ENCODE results near the gene DTNA. TPM values are rescaled to one million over a fixed set of nuclear protein-coding genes. Genes with fewer than 3 reads are reported as not detected.

Gene DTNA
- total RNA-seq, 1 experiment from 2014 or later: 9.6 TPM

DNA sequence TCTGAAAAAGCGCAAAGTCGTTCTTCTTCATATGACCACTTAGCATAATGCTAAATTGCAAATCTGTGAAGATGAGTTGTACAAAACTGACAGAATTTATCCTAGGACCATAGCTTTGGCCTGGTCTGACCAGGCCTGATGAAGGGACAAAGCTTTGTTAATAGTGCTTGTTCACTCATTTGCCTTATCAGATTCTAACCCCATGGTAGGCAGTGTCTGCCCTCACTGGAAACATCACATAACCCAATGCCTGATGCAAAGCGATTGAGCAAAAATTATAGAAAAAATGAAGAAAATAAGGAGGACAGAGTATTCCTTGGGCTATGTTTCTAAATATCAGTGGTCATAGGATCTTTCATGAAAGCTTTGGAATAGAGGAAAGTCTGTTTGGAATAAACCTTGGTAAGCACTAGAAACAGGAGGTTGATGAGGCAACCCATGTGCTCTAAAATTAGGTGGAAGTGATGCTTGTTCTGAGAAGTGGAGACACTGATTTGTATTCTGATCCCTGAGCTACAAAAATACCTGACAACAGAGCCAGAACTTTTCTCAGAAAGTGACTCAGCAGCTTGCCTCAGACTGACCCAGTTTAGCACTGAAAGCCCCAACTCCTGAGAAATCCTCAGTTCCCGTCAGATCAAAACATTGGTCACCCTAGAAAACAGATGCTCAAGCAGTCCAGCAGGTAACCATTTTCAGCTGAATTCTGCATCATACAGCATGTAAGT lies 199.7 kb downstream of the DTNA start:
- ATAC-seq: no peak
- intact Hi-C loops (cut with micrococcal nuclease): no loop called here
- ChIA-PET CTCF (no interaction called here), POLR2A (no interaction called here), RAD21 (ENCODE audit: low non-redundant PET in 1 of 2, low total read pairs in 2 of 2, uncharacterized antibody in 2 of 2, unreplicated experiment in 2 of 2) (no interaction called here)
- H3K27me3 ChIP-seq (ENCODE audit: insufficient read depth, low read length): no peaks in the 10 kb centered on the region
- H3K4me1 ChIP-seq (ENCODE audit: control insufficient read depth in 1 of 2, insufficient read depth in 2 of 2, low read length in 2 of 2): no peaks in the 10 kb centered on the region
- no peak overlapping the region for H3K9ac ChIP-seq (ENCODE audit: low read length)
- H3K9me3 ChIP-seq (ENCODE audit: control insufficient read depth in 1 of 2, insufficient read depth in 1 of 2, low read depth in 1 of 2, low read length in 2 of 2): no peaks in the 10 kb centered on the region
- no peak for TF ChIP-seq ZFX (IDR thresholded peaks at IDR 0.05)
- TF ChIP-seq EZH2phosphoT487 (IDR thresholded peaks at IDR 0.05; ENCODE audit: borderline replicate concordance): no peak
- no peak for TF ChIP-seq CBX3 (IDR thresholded peaks at IDR 0.05; ENCODE audit: low read depth)
- no peak for TF ChIP-seq ELF1 (IDR thresholded peaks at IDR 0.05; ENCODE audit: borderline replicate concordance, low read depth)
- TF ChIP-seq, protein P1, sequence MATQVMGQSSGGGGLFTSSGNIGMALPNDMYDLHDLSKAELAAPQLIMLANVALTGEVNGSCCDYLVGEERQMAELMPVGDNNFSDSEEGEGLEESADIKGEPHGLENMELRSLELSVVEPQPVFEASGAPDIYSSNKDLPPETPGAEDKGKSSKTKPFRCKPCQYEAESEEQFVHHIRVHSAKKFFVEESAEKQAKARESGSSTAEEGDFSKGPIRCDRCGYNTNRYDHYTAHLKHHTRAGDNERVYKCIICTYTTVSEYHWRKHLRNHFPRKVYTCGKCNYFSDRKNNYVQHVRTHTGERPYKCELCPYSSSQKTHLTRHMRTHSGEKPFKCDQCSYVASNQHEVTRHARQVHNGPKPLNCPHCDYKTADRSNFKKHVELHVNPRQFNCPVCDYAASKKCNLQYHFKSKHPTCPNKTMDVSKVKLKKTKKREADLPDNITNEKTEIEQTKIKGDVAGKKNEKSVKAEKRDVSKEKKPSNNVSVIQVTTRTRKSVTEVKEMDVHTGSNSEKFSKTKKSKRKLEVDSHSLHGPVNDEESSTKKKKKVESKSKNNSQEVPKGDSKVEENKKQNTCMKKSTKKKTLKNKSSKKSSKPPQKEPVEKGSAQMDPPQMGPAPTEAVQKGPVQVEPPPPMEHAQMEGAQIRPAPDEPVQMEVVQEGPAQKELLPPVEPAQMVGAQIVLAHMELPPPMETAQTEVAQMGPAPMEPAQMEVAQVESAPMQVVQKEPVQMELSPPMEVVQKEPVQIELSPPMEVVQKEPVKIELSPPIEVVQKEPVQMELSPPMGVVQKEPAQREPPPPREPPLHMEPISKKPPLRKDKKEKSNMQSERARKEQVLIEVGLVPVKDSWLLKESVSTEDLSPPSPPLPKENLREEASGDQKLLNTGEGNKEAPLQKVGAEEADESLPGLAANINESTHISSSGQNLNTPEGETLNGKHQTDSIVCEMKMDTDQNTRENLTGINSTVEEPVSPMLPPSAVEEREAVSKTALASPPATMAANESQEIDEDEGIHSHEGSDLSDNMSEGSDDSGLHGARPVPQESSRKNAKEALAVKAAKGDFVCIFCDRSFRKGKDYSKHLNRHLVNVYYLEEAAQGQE (IDR thresholded peaks at IDR 0.05; ENCODE audit: low read depth): no peak
- no peaks in the 10 kb centered on the region for H3K9me2 ChIP-seq (ENCODE audit: insufficient read depth)
- no peaks in the 10 kb centered on the region for H3K79me2 ChIP-seq (ENCODE audit: insufficient read depth, low read length)
- H4K20me1 ChIP-seq (ENCODE audit: insufficient read depth): no peaks in the 10 kb centered on the region
- no peak overlapping the region for H3K27ac ChIP-seq (ENCODE audit: low read depth, low read length)
- no TSS peak for BruUV-seq (replicated peaks)
- H3K4me2 ChIP-seq (ENCODE audit: low read length): no peak overlapping the region
- DNase-seq (ENCODE audit: low read depth, low spot score): no peak
- no peak overlapping the region for H2AFZ ChIP-seq (ENCODE audit: low read depth, low read length, poor library complexity, severe bottlenecking)
- no peaks in the 10 kb centered on the region for H3K36me3 ChIP-seq (ENCODE audit: control insufficient read depth in 1 of 2, insufficient read depth in 2 of 2, low read length in 2 of 2)
- no peak overlapping the region for H3K4me3 ChIP-seq (replicated peaks in 1 of 2; ENCODE audit: low read depth in 1 of 2, low read length in 2 of 2)

DNA sequence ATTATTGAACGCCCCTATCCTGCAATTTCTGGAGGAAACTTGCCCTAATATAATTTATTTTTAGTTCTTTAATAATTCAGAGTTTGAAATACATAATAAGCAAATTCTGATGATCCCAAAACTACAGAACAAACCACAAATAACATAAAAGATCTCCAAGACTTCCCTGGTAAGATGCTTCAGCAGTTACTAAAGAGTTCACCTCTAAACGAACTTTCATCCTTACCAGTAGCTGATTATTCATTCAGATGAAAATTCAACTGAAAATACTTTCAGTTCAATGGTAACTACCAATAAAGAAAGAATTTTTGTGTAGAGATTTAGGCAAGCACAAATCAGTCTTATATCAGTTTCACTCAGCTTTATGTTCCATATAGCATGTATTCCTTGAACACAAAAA lies 201.0 kb downstream of the DTNA start:
- Histone ChIP-seq H3K9me2 (ENCODE audit: insufficient read depth) (no peaks in the 10 kb centered on the region), H3K4me1 (ENCODE audit: control insufficient read depth in 1 of 2, insufficient read depth in 2 of 2, low read length in 2 of 2) (no peaks in the 10 kb centered on the region), H2AFZ (ENCODE audit: low read depth, low read length, poor library complexity, severe bottlenecking) (no peak overlapping the region), H3K4me3 (replicated peaks in 1 of 2; ENCODE audit: low read depth in 1 of 2, low read length in 2 of 2) (no peak overlapping the region), H3K27ac (ENCODE audit: low read depth, low read length) (no peak overlapping the region), H3K36me3 (ENCODE audit: control insufficient read depth in 1 of 2, insufficient read depth in 2 of 2, low read length in 2 of 2) (no peaks in the 10 kb centered on the region), H4K20me1 (ENCODE audit: insufficient read depth) (no peaks in the 10 kb centered on the region), H3K9me3 (ENCODE audit: control insufficient read depth in 1 of 2, insufficient read depth in 1 of 2, low read depth in 1 of 2, low read length in 2 of 2) (no peaks in the 10 kb centered on the region), H3K9ac (ENCODE audit: low read length) (no peak overlapping the region), H3K4me2 (ENCODE audit: low read length) (no peak overlapping the region), H3K27me3 (ENCODE audit: insufficient read depth, low read length) (no peaks in the 10 kb centered on the region), H3K79me2 (ENCODE audit: insufficient read depth, low read length) (no peaks in the 10 kb centered on the region)
- DNase-seq (ENCODE audit: low read depth, low spot score) (no peak), ATAC-seq (no peak)
- intact Hi-C loops (cut with micrococcal nuclease): no loop called here
- no TSS peak for BruUV-seq (replicated peaks)
- POLR2A ChIA-PET: no interaction called here
- CTCF ChIA-PET: no interaction called here
- RAD21 ChIA-PET (ENCODE audit: low non-redundant PET in 1 of 2, low total read pairs in 2 of 2, uncharacterized antibody in 2 of 2, unreplicated experiment in 2 of 2): no interaction called here
- TF ChIP-seq, protein P2, sequence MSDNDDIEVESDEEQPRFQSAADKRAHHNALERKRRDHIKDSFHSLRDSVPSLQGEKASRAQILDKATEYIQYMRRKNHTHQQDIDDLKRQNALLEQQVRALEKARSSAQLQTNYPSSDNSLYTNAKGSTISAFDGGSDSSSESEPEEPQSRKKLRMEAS (IDR thresholded peaks at IDR 0.05): no peak
- TF ChIP-seq, protein P3, sequence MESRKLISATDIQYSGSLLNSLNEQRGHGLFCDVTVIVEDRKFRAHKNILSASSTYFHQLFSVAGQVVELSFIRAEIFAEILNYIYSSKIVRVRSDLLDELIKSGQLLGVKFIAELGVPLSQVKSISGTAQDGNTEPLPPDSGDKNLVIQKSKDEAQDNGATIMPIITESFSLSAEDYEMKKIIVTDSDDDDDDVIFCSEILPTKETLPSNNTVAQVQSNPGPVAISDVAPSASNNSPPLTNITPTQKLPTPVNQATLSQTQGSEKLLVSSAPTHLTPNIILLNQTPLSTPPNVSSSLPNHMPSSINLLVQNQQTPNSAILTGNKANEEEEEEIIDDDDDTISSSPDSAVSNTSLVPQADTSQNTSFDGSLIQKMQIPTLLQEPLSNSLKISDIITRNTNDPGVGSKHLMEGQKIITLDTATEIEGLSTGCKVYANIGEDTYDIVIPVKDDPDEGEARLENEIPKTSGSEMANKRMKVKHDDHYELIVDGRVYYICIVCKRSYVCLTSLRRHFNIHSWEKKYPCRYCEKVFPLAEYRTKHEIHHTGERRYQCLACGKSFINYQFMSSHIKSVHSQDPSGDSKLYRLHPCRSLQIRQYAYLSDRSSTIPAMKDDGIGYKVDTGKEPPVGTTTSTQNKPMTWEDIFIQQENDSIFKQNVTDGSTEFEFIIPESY (IDR thresholded peaks at IDR 0.05; ENCODE audit: extremely low read depth, insufficient replicate concordance, low read length): no peak
- TF ChIP-seq TCF7L2 (IDR thresholded peaks at IDR 0.05; ENCODE audit: borderline replicate concordance, extremely low read depth, insufficient read depth, insufficient read length) (no peak), ZFX (IDR thresholded peaks at IDR 0.05) (no peak), ELF1 (IDR thresholded peaks at IDR 0.05; ENCODE audit: borderline replicate concordance, low read depth) (no peak), EZH2phosphoT487 (IDR thresholded peaks at IDR 0.05; ENCODE audit: borderline replicate concordance) (no peak)
- TF ChIP-seq, protein P1 (IDR thresholded peaks at IDR 0.05; ENCODE audit: low read depth): no peak

Data from HCT116 (cell line).